ENCODE data around the gene PAMR1. TPM values are rescaled to one million over a fixed set of nuclear protein-coding genes. Genes with fewer than 3 reads are reported as not detected.

Gene PAMR1
- 134 and 278 TPM in 2 replicates for total RNA-seq (ENCODE audit: low replicate concordance)

GRCh38 chr11:35525501-35526175 is at the start of gene PAMR1:
Gene PAMR1, minus strand, starts transcription at chr11:35525616. Its CDS starts 31 bp downstream, at chr11:35525585.
- TF ChIP-seq, protein P1, sequence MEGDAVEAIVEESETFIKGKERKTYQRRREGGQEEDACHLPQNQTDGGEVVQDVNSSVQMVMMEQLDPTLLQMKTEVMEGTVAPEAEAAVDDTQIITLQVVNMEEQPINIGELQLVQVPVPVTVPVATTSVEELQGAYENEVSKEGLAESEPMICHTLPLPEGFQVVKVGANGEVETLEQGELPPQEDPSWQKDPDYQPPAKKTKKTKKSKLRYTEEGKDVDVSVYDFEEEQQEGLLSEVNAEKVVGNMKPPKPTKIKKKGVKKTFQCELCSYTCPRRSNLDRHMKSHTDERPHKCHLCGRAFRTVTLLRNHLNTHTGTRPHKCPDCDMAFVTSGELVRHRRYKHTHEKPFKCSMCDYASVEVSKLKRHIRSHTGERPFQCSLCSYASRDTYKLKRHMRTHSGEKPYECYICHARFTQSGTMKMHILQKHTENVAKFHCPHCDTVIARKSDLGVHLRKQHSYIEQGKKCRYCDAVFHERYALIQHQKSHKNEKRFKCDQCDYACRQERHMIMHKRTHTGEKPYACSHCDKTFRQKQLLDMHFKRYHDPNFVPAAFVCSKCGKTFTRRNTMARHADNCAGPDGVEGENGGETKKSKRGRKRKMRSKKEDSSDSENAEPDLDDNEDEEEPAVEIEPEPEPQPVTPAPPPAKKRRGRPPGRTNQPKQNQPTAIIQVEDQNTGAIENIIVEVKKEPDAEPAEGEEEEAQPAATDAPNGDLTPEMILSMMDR (IDR thresholded peaks at IDR 0.05; ENCODE audit: insufficient read depth, low read length): no peak
- DNase-seq (ENCODE audit: low read depth): peak; percentile 72
- peak within 1 kb of the TSS; percentile 86 for H3K4me3 ChIP-seq (ENCODE audit: low read depth, low read length)

DNA sequence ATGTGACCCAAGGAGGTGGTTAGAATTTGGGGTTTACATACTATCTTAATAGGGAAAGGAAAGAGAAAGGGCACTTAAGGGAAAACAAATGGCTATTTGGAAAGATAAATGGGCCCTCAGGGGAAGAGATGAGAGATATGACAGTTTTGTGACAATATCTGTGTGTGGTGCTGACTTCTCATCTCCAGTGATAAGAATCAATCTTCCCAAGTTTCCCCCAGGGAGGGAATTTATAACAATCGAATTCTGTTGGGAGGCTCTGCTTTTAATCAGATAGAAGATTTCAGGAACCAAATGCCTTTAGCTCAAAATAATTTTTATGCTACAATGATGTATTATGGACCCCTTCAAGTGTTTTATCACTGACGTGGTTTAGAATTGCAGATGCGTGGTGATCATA is 46.3 kb upstream of the PAMR1 start:
- DNase-seq (ENCODE audit: low read depth): no peak
- TF ChIP-seq, protein P1 (IDR thresholded peaks at IDR 0.05; ENCODE audit: insufficient read depth, low read length): no peak
- H3K4me3 ChIP-seq (ENCODE audit: low read depth, low read length): no peak overlapping the region

DNA sequence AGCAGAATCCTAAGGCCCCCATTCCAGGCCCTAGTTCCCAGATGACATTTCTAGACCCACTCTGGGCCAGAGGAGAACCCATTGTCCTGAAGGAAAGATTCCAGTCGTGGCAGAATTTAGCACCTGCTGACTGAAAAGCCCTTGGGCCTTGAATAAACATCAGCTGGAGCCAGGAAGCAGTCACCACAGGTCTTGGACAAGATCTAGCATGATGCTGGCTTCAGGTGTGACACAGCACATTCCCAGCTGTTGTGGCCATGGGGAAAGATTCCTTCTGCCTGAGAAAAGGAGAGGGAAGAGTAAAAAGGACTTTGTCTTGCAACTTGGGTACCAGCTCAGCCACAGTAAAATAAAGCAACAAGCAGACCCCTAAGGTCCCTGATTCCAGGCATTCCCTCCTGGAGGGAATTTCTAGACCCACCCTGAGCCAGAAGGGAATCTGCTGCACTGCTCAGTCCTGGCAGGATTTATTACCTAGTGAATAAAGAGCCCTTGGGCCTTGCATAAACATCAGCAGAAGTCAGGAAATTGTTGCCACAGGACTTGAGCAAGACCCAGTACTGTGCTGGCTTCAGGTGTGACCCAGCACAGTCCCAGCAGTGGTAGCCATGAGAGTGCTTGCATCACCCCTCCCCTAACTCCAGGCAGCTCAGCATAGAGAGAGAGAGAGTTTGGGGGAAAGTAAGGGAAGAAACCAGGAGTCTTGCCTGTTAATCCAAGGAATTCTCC is 42.5 kb upstream of the PAMR1 start:
- H3K4me3 ChIP-seq (ENCODE audit: low read depth, low read length): no peak overlapping the region
- no peak for DNase-seq (ENCODE audit: low read depth)
- TF ChIP-seq, protein P1 (IDR thresholded peaks at IDR 0.05; ENCODE audit: insufficient read depth, low read length): no peak

GRCh38 chr11:35566885-35567284 is 41.5 kb upstream of the PAMR1 start:
- no peak for DNase-seq (ENCODE audit: low read depth)
- TF ChIP-seq, protein P1 (IDR thresholded peaks at IDR 0.05; ENCODE audit: insufficient read depth, low read length): no peak
- no peak overlapping the region for H3K4me3 ChIP-seq (ENCODE audit: low read depth, low read length)

- DNase-seq (ENCODE audit: low read depth): peak; percentile 81
- TF ChIP-seq, protein P1 (IDR thresholded peaks at IDR 0.05; ENCODE audit: insufficient read depth, low read length): no peak
- H3K4me3 ChIP-seq (ENCODE audit: low read depth, low read length): no peak overlapping the region
Measured at GRCh38 chr11:35566181-35566580, 40.8 kb upstream of the PAMR1 start.

- no peak overlapping the region for H3K4me3 ChIP-seq (ENCODE audit: low read depth, low read length)
- DNase-seq (ENCODE audit: low read depth): no peak
- TF ChIP-seq, protein P1 (IDR thresholded peaks at IDR 0.05; ENCODE audit: insufficient read depth, low read length): no peak
Measured at GRCh38 chr11:35564245-35564595, 38.8 kb upstream of the PAMR1 start.
